Embryonic facial prominence (tissue), 1 donor: ENCODE data around the gene SUGT1.

ENCODE experiments used
- DNase-seq: peaks from one replicate; pipeline ENCODE4 v3.0.0-alpha.2; 2016; ENCODE audit errors: extremely low spot score

SUGT1 gene

GRCh38 chr13:52737965-52738364, 85.3 kb downstream of the SUGT1 start:
- peak; percentile 49 for DNase-seq

DNA sequence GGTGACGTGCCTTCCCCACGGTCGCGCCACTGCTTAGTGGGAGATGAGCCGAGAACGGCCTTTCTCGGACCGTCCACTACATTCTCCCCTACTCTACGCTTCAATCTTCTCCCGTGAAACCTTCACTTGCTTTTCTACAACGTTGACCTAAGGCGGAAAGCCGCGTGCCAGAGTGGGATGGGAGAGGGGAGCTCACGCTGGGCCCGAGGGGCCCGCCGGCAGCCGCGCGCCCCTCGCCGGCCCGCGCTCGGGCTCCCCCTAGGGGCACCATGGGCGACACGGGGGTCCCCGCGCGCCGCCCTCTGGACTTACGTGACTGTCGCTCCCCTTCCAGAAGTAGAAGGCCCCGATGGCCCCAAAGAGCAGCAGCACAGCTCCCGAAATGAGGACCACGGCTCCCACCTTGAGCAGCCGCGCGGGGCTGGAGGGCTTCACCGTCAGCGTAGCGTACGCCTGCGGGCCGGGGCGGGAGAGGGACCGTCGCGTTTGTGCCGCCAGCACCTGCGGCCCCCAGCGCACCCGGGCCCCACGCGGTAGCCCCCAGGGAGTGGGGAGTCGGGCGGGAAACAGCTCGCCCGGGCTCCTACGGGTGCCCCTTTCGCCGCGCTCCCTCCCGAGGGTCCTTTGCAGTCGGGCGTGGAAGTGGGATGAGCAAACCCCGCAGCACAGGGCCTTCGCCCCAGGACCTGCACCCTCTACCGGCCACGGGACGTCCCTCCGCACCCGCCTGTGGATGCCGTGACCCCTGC, 86.3 kb downstream of the SUGT1 start:
- DNase-seq, result no peak

DNA sequence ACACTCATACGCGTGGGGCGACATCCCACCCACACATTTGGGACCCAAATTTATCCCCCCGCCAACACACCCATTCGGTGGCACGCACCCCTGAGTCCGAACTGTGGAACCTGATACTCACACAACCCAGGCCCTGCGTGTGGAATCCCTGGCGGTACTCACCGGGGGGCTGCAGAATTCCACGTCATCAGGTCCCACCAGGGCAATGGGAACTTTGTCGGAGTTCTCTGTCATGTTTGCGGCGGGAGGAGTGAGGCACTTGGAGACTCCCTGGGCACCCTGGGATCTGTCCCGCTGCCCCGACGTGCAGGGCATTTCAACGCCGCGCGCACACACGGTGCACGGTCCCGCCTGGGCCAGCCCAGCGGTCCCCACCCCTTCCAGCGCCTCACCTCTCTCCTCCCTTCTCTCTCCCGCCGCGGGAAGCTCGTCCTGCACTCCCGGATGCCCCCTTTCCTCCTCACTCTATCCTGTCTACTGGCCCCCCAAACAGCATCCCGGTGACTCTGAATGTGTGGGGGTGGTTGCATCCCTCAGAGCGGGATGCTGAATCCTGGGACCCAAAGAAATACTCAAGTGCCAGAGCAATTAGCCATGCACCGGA, 86.9 kb downstream of the SUGT1 start, which contains the start of gene CNMD:
TSS of gene CNMD (minus strand) at position 353 of the 604 bp plus-strand sequence. CDS start at position 234, 119 bp downstream.
- no peak for DNase-seq

DNA sequence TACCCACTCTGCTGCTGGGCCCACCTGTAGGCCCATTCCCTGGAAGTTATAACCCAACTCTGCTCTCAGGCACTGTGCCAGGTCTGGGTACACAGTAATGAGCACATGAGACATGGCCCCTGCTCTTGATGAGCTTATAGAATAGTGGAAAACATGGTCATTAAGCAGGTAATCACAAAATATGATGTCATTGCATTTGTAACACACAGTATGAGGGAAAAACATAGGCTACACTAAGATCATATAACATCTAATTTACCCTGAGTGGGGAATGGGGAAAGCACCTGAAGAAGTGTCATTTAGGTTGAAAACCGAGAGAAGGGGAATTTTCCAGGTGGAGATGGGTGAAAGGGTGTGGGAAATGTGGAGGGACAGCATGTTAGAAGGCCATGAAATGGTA, 90.9 kb downstream of the SUGT1 start:
- no peak for DNase-seq

- DNase-seq, result no peak
Observed at GRCh38 chr13:52743988-52744387, 91.4 kb downstream of the SUGT1 start.

GRCh38 chr13:52744842-52745375, 92.3 kb downstream of the SUGT1 start:
- no peak for DNase-seq

DNA sequence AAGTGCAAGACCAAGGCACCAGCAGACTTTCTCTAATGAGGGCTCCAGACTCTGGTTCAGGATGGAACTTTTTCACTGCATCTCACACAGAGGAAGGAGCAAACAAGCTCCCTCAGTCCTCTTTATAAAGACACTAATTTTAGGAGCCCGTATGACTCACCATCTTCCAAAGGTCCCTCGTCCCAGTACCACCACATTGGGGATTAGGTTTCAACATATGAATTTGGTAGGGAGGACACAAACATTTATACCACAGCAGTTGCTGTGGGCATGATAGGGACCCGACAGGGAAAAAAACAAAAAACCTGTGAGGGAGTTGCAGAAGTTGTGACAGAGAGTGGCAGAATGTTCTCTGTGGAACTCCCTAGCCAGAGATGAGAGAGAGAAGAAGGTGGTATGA, 93.5 kb downstream of the SUGT1 start:
- DNase-seq, result no peak

DNA sequence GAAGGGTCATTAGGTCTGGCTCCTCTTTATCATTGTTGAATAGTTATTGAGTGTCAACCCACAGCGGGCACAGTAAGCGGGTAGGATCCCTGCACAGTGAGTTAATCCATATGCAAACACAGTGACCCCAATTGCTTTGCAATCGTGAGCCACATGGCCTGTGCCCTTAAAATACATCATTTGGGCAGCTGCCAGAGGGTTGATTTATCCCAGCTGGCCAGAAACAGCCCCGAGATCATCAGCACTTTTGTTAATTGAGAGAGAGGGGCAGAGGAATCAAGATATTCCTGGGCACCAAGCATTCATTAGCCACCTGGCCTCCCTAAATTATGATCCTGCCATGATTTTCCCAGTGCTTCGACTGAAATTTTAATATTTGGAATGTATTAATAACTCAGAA, 96.8 kb downstream of the SUGT1 start:
- no peak for DNase-seq
